ENCODE measurements around the gene SLC7A14.

- TF ChIP-seq CTCF (conservative IDR thresholded peaks at IDR 0.05; ENCODE audit: low read length) (no peak), EZH2phosphoT487 (IDR thresholded peaks at IDR 0.05; ENCODE audit: borderline replicate concordance, low read depth, low read length) (no peak)
Observed at GRCh38 chr3:170558427-170558826, 27.4 kb downstream of the SLC7A14 start.
